Gastroesophageal sphincter (tissue), 3 donors: Measurements from ENCODE around the gene VPS18.

Source experiments
- CTCF ChIP-seq, 4 experiments: fragments of 200-600 bp in 2 of 4; fragments of 450-650 bp in 2 of 4; sonication (generic) in 1 of 4; IDR thresholded peaks; one replicate each; pipeline ENCODE4 v1.5.1; 2017 to 2019; ENCODE audit warnings: antibody characterized with exemption in 4 of 4, mild to moderate bottlenecking in 2 of 4, moderate library complexity in 2 of 4
- EP300 ChIP-seq: sonication (generic); formaldehyde crosslinking; IDR thresholded peaks from one replicate; pipeline ENCODE4 v1.6.1; 2017; ENCODE audit warnings: antibody characterized with exemption, mild to moderate bottlenecking
- POLR2A ChIP-seq, 2 donors: fragments of 450-650 bp; IDR thresholded peaks; one replicate each; pipeline ENCODE4 v1.6.1; 2017; ENCODE audit warnings: antibody characterized with exemption in 2 of 2, mild to moderate bottlenecking in 2 of 2, moderate library complexity in 1 of 2
- POLR2AphosphoS5 ChIP-seq: sonication (generic); formaldehyde crosslinking; IDR thresholded peaks from one replicate; pipeline ENCODE4 v1.6.1; 2017; ENCODE audit warnings: antibody characterized with exemption

- TF ChIP-seq CTCF (IDR thresholded peaks at IDR 0.05) (no peak), POLR2A (IDR thresholded peaks at IDR 0.05) (no peak), POLR2AphosphoS5 (no peak), EP300 (no peak)
Measured at GRCh38 chr15:40875991-40876730, 18.1 kb upstream of the VPS18 start.
